HG03520 (cell line): ENCODE data around the gene LMO1.

Experiments
- ATAC-seq: cut with Tn5 transposase; IDR thresholded peaks from one replicate; pipeline ENCODE4 v1.9.1; 2021; ENCODE audit warnings: mild to moderate bottlenecking, moderate library complexity; ENCODE audit not compliant: unreplicated experiment

LMO1 gene

DNA sequence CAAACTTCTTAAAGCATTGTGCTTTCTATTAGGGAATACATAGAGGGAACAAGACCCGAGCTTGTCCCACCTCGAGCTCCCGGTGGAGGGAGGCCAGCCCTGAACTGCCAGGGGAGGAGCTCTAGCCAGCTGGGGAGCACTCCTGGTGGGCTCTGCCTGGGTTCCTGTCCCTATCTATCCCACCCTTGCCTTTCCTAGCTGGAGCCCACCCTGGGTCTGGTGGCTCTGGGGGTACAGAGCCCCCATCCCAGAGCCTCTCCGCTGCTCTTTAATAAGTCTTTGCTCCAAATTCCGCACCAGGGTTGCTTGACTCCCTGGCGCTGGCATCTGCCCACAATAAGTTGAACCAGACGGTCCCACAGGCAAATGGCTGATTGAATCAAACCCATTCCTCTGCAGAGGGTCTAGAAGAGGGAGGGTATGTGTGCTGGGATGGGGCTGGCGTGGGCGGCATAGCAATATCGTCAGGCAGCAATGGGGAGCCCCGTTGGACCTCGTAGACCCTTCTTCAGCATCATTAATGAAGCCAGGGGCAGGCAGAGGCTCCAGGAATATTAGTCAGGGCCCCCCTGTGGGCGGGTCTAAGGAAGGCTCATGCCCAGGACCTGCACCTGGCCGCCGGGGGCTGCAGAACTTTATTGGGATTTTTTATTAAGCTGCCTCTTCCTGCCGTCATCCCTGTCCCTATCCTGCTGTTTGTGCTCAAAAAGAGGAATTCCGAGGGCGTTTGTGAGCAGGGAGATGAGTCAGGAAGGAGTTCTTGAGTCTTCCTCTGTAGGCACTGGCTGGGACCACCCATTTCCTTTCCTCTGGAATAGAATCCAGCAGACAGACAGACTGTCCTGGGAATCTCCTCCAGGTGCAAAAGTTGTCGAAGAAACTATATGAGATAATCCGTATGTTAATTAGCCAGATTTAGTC lies 56.3 kb downstream of the LMO1 start:
- ATAC-seq, result no peak

DNA sequence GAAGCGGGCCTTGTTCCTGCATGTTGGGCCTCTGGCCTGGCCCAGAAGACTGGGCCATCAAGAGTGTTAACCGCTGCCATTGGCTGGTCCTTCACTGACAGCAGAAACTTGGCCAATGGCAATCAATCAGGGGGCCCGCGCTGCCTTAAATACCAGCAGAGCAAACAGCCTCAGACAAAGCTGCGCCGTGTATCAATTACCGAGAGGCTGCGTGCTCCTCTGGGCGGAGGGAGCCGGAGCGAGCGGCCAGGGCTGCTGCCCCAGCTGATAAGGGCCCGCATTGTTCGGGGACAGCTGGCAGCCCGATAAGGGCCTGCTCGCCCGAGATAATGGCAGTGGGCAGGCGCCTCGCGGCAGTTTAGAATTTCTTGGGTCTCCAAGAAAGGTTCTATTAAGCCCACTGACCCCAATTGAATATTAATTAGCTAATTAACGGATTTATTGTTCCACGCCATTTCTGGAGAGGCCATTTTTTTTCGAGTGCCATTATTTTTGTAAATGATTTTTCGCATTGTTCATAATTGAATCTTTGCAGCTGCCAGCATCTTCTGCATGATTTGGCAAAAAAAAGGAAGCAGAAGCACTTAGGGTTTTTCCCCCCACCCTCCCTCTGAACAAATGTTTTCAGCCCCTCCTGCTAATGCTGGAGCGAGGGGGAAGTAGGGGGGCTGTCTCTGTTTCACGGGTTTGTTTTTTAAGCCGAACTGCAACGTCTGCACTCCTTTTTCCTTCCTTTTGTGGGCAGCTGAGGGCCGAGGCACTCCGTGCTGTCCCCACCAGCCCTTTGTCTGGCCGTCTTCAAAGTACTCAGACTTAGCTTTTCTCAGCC lies 57.2 kb downstream of the LMO1 start:
- no peak for ATAC-seq

DNA sequence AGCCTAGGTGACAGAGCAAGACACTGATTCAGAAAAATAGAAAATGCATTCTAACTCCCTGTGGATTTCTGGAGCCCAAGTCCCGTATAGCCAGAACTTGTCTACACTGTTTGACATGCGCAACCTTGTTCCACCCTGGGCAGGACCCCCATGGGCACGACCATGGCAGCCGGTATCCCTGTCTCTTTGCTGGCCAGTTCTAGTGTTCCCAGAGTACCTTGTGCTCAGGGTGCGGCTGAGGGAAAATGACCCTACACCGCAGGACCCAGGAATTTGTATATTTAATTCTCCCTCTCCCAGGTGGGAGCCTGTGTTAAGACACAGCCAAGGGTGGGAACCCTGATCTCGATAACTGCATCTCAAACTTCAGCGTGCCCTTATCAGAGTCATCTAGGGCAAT lies 58.1 kb downstream of the LMO1 start:
- ATAC-seq, result no peak

DNA sequence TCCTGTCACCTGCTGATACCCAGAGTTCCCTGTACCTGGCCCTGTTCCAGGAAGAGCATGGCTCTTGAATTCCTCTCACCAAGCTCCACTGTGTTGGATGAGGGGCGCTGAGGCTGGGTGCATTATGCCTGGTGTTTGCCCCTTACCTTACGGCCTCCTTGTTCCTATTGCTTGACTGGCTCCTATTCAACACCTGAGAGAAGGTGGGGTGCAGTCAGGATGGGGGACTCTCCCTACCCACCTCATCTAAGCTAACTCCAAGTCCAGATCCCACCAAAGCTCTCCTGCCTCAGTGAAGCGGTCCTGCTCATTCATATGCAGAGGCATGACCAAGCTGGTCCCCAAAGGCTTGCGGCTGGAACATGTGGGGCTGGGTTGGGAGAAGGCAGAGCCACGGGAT lies 59.1 kb downstream of the LMO1 start:
- ATAC-seq, result no peak

DNA sequence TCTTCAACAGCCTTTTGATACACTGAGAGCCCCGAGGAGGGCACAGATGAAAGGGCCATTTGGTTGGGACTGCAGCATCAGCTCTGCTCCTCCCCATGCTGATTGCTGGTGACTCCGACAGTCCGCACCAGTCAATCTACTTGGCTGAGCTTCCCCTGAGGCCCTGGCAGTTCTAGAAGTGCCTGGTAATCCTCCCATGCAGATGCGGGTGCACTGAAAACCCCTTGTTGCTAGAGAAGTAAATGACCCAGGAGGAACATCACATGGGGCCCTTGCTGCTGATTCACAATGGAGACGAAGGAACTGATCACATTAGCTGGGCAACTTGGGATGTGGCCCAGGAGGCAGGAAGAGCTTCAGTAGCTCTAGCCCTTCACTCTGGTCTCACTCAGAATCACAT lies 59.7 kb downstream of the LMO1 start:
- ATAC-seq, result no peak

DNA sequence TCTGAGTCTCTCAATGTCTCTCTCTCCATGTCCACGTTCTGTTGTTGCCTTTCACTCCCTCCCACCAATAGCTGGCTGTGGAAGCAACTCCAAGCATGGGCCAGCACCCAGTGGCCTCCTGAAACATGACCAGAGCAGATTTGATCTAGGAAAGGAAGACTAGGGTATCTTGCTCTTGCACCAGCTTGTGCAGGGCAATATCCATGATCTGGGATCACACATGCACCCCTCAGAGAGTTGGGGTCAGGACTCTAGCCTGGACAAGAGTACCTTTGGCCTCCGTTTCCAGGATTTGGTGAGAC lies 60.3 kb downstream of the LMO1 start:
- no peak for ATAC-seq

DNA sequence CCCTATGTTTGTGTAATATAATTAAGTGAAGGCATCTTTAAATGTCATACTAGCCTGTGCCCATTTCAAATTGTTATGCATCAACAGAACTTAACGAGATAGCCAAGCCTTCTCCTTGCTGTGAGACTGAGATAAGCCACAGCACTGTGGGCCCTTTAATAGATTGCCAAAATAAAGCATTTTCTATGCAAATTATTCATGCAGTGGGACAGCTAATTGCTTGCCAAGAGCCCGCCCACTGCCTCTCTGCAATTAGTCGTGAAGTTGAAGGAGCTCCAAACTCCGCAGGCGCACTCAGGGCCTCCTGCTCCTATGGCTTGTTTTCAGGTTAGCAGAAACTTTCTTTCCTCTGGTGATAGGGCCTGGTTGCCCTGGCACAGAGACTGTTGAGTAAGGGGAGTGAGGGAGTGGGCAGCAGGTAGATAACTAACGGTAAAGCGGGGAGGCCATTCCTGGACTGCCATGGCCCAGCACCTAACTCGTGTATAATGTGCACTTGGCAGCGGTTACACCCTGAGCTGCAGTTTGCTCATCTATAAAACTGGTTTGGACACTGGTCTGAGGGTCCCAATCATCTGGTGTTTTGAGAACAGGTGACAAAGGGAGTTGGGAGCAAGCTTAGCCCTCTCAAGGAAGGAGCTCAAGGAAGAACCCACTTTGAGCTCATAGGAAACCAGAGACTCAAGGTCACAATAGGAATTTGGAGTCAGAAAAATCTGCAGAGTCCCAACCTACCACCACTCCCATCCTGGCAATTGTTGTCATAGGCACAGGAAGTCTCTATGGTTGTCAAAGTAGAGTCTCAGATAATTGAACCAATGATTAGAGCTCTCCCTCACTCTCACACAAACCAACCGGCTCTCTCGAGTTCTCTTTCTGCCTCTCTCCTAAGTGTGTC lies 60.9 kb downstream of the LMO1 start:
- no peak for ATAC-seq

DNA sequence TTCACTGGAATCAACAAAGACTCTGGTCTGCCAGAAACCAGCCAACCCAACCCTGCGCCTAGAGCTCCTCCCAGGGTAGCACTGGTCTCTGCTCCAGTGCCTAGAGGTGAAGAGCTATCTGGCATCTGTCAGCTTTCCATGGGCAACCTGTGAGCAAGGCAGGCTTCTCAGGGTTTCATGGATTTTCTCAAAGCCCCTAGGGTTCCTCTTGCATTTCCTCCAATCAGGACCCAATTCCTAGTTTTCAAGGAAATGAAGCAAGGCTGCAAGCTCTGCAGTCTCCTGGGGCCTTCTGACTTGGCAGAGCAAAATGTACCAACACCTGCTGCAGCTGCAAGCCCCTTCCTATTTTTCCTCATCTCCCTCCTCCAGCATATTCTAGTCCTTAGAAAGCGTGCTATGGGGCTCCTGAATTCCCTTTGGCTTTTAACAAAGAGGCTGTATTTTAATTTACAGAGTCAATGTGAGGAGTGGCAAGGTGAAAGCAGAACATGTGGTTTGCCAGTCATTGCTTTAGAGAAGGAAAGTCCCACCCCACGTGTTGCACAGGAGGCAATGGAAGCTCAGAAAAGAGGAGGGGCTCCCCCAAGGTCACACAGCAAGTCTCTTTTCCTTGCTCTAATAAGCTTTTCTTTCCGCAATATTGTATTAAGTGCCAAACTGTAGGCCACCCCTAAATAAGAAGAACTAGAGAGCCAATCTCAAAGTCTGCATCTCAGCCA lies 61.9 kb downstream of the LMO1 start:
- peak; percentile 51 for ATAC-seq

DNA sequence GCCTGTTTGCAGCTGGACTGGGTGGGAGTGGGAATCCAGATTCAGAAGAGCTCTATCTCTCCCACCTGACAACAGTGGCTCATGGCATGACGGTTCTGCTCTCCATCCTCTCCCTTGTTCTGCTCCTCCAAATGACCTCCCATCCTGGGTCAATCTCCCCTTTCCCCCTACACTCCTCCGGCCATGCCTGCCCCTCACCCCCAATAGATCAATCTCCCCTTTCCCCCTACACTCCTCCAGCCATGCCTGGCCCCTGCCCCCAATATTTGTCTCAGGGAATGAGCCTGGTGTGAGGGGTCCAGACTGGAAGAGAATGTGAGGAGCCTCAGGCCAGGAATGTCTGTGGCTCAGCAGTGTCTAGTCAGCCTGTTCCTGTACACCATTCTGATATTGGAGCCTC lies 64.0 kb downstream of the LMO1 start:
- no peak for ATAC-seq

DNA sequence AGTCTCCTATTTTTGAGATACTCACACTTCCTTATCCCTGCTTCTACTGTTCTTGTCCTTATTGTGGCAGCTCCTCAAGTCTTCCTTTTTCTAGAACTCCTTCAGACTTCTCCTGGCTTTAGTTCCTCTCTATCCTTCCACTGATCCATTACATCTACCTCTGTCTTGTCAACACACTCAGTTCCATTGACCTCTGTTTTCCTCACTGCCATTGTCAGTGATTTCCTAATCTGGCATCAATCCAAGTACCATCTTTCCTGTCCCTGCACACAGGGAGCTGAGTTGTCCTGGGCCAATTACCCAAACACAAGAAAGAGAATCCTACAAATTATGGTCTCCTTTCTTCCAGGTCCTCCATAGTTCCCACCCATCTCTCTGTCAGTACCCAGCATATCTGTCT lies 66.9 kb downstream of the LMO1 start:
- ATAC-seq, result no peak

DNA sequence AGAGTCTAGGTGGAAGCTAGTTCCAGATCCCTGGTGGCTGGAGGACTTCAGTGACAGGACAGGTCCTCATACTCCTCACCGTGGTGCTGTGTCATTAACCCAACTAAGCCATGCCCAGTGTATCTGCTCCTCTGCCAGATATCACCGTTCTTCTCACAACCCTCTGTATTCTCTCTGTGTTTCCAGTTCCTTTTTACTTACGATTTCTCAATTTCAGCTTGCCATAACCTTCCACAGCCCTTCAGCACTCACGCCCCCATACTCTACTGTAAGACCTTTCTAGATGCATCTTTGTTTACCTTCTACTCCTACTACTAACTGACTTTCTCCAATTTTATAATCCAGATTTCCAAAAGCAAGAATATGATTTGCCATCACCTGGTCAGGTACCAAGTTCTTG lies 68.7 kb downstream of the LMO1 start:
- ATAC-seq, result no peak

DNA sequence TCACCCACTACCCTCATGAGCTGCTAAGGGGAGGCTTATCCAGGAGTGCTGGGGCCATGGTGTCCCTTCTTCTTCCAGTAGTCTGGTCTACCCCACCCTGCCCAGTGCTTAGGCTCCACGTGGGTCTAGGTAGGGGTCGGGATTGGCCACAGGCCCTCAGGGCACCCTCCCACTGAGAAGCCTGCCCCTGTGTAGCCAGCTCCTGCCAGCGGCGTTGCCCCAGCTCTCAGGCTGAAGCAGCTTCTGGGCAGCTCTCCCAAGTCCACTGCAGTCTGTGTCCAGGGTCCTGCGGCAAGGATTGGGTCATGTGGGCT lies 70.8 kb downstream of the LMO1 start:
- ATAC-seq, result no peak

DNA sequence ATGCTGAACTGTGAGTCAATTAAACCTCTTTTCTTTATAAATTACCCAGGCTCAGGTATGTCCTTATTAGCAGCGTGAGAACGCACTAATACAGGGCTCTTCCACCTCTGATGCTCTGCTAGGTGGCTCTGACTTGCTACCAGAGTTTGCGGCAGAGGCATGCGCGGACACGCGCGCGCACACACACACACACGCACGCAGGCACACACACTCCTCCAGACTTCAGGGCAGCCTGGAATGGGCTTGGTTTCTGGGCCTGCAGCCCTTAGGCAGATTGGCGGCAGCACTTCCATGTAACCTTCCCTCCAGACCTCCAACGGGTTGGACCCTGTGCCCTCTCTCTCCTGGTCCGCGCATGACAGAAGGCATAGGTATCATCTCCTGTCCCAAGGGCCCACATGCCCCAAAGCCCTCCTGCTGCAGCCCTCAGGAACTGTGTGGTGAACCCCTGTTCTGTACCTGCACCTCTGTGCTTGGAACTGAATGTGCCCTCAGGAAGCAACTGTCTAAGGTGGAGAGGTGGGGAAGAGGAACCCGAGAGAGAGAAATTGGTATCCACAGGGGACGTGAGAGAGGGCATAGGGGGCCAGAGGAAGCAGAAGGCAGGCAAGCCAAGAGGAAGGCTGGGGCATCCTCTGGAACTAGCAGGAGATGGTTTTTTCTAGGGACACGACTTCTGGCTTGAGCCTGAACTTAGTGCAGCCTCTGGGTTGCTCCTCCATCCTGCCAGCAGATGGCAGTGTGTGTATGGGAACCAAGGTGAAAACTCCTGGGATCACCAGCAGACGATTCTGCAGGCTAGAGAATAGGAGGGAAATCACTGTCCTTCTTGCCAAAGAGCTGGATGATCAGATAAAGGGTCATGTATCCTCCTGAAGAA lies 71.4 kb downstream of the LMO1 start:
- ATAC-seq, result no peak

DNA sequence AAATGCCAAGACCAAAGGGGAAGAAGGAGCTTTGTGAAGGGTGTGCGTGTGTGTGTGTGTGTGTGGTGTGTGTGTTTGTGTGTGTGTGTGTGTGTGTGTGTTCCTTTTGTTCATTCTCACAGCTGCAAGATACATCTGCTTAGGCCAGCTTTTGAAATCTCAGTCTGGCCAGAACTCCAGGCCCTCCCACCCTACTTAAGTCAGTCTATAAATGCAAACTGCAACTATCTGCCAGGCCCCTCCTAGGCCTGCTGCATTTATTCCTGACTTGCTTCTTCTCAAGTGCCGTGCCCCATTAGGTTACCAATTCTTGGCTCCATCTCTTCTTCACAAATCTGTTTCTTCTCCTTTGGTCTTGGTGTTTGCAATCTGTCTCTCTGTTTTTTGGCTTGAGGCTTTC lies 73.2 kb downstream of the LMO1 start:
- no peak for ATAC-seq

DNA sequence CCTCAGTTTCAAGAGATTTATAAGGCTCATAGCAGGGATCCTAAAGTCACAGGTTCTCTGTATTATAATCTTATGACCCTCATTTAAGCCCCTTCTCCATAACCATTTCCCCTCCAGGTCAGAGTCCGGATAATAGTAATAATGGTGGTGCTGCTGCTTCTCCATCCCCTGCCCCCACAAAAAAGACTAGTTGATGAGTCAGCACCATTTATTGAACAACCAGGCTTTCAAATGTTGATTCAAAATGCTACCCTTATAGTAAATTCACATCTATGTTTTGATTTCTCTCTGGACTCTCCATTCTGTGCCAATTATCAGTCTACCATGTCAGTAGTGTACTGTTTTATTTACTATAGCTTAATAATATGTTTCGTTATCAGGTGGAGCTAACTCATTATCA lies 77.2 kb downstream of the LMO1 start:
- no peak for ATAC-seq

DNA sequence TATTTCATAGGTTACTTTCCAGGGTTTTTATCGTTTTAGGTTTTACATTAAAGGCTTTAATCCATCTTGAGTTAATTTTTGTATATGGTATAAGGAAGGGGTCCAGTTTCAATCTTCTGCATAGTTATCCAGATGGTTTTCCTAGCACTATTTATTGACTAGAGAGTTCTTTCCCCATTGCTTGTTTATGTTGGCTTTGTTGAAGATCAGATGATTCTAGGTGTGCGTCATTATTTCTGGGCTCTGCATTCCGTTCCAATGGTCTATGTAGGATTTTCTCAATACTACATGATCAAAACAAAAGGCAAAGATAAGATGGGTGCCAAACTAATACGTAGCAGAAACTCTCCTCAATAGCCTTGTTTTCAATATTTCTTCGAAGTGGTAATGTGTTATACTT lies 80.6 kb downstream of the LMO1 start:
- ATAC-seq, result no peak

DNA sequence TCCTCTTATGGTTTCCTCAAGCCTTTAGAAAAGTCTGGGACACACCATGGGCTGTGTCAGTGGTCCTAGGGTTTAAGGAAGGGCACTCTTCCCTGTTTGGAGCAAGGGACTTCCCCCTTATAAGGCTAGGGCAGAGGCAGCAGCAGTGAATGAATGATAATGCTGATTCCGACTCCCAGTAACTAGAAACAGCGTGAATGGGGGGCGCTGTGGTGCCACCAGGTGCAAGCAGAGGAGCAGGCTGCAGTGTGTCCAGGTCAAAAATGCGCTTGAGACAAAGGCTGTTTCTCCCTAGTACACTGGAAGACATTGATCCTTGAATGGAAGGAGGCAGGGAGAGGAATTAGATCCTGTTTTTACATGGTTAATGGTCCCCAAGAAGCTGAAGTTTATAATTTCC lies 83.2 kb downstream of the LMO1 start:
- no peak for ATAC-seq

DNA sequence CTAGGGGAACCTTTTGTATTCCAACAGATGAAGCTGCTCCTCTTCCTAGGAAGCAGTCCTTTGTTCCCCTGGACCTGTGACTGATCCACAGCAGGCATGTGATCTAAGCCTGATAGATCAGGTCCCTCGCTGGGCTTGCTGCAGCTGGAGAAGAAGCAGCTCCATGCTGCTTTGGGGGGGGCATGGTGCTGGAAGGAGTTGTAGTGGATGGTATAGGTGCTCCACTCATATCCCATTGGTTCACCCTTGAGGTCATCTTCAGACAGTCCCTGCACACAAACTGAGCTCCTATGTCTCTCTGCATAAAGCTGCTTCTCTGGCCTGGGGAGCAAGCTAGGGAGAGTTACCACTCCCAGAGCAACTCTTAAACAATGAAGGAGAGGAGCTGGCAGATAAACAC lies 85.4 kb downstream of the LMO1 start:
- ATAC-seq, result no peak

DNA sequence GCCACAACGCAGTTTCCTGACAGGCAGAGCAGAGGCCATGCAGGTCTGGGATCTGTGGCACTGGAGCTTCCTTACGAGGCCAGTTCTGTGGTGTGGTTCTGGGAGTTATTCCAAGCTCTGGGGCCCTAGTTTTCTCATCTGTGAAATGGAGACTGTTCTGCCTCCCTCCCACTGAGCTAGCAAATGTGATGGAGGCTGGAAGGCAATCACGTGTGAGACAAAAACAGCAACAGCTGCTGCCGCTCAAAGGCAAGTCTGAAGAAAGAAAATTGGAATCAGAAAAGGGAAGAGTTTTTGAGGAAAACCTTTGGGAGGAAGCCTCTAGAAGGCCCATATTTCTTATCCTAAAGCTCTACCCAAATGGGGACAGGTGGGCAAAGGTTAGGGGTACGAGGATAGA lies 86.5 kb downstream of the LMO1 start:
- no peak for ATAC-seq
